ENCODE measurements around the gene NAXE.

Gene NAXE

DNA sequence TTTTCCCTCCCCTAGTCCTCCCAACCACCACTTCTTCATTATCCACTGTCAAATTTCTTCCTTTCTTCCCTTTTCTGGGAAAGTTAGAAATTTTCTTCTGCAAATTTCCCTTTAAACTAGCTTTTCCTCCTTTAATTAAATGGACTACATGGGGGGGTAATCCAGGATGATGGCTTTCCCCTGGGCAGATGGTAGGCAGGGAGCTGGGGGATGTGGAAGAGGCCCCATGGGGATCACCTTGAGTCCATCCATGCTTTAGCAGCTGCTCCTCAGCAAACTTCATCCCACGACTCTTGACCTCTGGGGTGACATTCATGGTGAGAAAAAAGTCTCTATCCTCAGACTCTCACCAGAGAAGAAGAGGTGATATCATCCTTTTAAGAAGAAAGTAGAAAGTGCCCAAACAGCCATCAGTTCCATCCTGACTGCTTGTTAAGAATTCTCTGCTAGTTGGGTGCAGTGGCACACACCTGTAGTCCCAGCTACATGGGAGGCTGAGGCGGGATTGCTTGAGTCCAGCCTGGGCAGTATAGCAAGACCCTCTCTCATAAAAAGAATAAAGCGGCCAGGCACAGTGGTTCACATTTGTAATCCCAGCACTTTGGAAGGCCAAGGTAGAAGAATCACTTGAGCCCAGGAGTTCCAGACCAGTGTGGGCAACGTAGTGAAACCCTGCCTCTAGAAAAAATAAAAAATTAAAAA, 7.3 kb downstream of the NAXE start:
- Histone ChIP-seq H3K9ac (ENCODE audit: low read length) (no peak overlapping the region), H3K27ac (ENCODE audit: low read depth, low read length, poor library complexity, severe bottlenecking) (no peak overlapping the region), H3K4me1 (ENCODE audit: insufficient read depth, low read length, severe bottlenecking) (peaks cover 27% of the 10 kb centered on the region), H2AFZ (ENCODE audit: low read length) (no peak overlapping the region), H3K36me3 (ENCODE audit: insufficient read depth, low read length) (peaks cover 56% of the 10 kb centered on the region), H3K9me2 (ENCODE audit: low read depth, low read length) (no peaks in the 10 kb centered on the region), H3K79me2 (ENCODE audit: insufficient read depth, low read length) (no peaks in the 10 kb centered on the region), H3F3A (ENCODE audit: insufficient read depth, low read length) (no peaks in the 10 kb centered on the region), H3K4me2 (ENCODE audit: low read length) (no peak overlapping the region), H3K9me3 (ENCODE audit: low read length) (no peaks in the 10 kb centered on the region), H3K4me3 (ENCODE audit: low read depth, low read length, poor library complexity, severe bottlenecking) (no peak overlapping the region), H4K20me1 (ENCODE audit: insufficient read depth, low read length) (no peaks in the 10 kb centered on the region), H3K27me3 (ENCODE audit: insufficient read depth, low read length) (no peaks in the 10 kb centered on the region)
- TF ChIP-seq EZH2 (IDR thresholded peaks at IDR 0.05; ENCODE audit: borderline replicate concordance, low read length), result no peak
- TF ChIP-seq, protein P1, sequence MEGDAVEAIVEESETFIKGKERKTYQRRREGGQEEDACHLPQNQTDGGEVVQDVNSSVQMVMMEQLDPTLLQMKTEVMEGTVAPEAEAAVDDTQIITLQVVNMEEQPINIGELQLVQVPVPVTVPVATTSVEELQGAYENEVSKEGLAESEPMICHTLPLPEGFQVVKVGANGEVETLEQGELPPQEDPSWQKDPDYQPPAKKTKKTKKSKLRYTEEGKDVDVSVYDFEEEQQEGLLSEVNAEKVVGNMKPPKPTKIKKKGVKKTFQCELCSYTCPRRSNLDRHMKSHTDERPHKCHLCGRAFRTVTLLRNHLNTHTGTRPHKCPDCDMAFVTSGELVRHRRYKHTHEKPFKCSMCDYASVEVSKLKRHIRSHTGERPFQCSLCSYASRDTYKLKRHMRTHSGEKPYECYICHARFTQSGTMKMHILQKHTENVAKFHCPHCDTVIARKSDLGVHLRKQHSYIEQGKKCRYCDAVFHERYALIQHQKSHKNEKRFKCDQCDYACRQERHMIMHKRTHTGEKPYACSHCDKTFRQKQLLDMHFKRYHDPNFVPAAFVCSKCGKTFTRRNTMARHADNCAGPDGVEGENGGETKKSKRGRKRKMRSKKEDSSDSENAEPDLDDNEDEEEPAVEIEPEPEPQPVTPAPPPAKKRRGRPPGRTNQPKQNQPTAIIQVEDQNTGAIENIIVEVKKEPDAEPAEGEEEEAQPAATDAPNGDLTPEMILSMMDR (IDR thresholded peaks at IDR 0.05; ENCODE audit: low read length), result no peak

DNA sequence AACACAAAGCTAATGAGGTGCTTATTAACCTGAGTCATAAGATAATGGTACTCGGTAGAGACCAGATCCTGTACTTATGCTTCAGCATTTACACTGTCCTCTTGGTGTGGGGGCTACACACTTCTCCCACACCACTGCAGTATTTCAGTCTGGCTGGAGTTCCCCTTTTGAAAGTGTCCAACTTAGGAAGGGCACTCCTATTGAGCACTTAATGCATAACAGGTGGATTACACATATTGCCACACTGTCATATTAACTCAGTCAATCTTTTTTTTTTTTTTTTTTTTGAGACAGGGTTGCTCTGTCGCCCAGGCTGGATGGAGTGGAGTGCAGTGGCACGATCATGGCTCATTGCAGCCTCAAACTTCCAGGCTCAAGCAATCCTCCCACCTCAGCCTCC, 8.2 kb downstream of the NAXE start:
- Histone ChIP-seq H3K4me1 (ENCODE audit: insufficient read depth, low read length, severe bottlenecking) (peaks cover 27% of the 10 kb centered on the region), H4K20me1 (ENCODE audit: insufficient read depth, low read length) (no peaks in the 10 kb centered on the region), H3K9me3 (ENCODE audit: low read length) (no peaks in the 10 kb centered on the region), H3K36me3 (ENCODE audit: insufficient read depth, low read length) (peaks cover 47% of the 10 kb centered on the region), H3K9me2 (ENCODE audit: low read depth, low read length) (no peaks in the 10 kb centered on the region), H3K4me3 (ENCODE audit: low read depth, low read length, poor library complexity, severe bottlenecking) (peak overlapping the region; percentile 73), H3K79me2 (ENCODE audit: insufficient read depth, low read length) (no peaks in the 10 kb centered on the region), H3F3A (ENCODE audit: insufficient read depth, low read length) (no peaks in the 10 kb centered on the region), H3K27me3 (ENCODE audit: insufficient read depth, low read length) (no peaks in the 10 kb centered on the region), H3K9ac (ENCODE audit: low read length) (peak overlapping the region; percentile 83; the same call in 1 of the 2 replicates), H3K4me2 (ENCODE audit: low read length) (peak overlapping the region; percentile 93), H3K27ac (ENCODE audit: low read depth, low read length, poor library complexity, severe bottlenecking) (peak overlapping the region; percentile 72), H2AFZ (ENCODE audit: low read length) (no peak overlapping the region)
- no peak for TF ChIP-seq EZH2 (IDR thresholded peaks at IDR 0.05; ENCODE audit: borderline replicate concordance, low read length)
- TF ChIP-seq, protein P1 (IDR thresholded peaks at IDR 0.05; ENCODE audit: low read length), result peak; percentile 16; the same call in 1 of the 2 replicates

DNA sequence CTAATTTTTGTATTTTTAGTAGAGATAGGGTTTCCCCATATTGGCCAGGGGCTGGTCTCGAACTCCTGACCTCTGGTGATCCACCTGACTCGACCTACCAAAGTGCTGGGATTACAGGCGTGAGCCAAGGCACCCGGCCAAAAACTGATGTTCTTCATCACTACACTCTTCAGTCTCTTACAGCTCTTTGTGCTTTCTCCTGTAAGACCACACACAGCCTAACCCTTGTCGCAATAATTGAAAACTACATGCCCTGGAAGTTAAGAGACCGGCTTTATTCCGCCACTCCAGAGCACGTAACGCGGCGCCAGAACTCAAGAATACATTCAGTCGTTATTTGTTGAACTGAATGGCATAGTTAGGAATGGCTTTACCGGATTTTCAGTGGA, 9.2 kb downstream of the NAXE start:
- Histone ChIP-seq H2AFZ (ENCODE audit: low read length) (no peak overlapping the region), H3K4me3 (ENCODE audit: low read depth, low read length, poor library complexity, severe bottlenecking) (peak overlapping the region; percentile 73), H3K9me2 (ENCODE audit: low read depth, low read length) (no peaks in the 10 kb centered on the region), H3K27ac (ENCODE audit: low read depth, low read length, poor library complexity, severe bottlenecking) (peak overlapping the region; percentile 72), H3K79me2 (ENCODE audit: insufficient read depth, low read length) (no peaks in the 10 kb centered on the region), H4K20me1 (ENCODE audit: insufficient read depth, low read length) (no peaks in the 10 kb centered on the region), H3K4me2 (ENCODE audit: low read length) (peak overlapping the region; percentile 93), H3F3A (ENCODE audit: insufficient read depth, low read length) (no peaks in the 10 kb centered on the region), H3K9me3 (ENCODE audit: low read length) (no peaks in the 10 kb centered on the region), H3K4me1 (ENCODE audit: insufficient read depth, low read length, severe bottlenecking) (peaks cover 27% of the 10 kb centered on the region), H3K9ac (ENCODE audit: low read length) (peak overlapping the region; percentile 83), H3K36me3 (ENCODE audit: insufficient read depth, low read length) (peaks cover 38% of the 10 kb centered on the region), H3K27me3 (ENCODE audit: insufficient read depth, low read length) (no peaks in the 10 kb centered on the region)
- TF ChIP-seq, protein P1 (IDR thresholded peaks at IDR 0.05; ENCODE audit: low read length), result no peak
- no peak for TF ChIP-seq EZH2 (IDR thresholded peaks at IDR 0.05; ENCODE audit: borderline replicate concordance, low read length)
